HG03139 (cell line): ENCODE measurements around the gene GPSM1.

Experiments
- ATAC-seq: cut with Tn5 transposase; IDR thresholded peaks from one replicate; pipeline ENCODE4 v1.9.1; 2021; ENCODE audit not compliant: unreplicated experiment

Gene GPSM1

GRCh38 chr9:136291306-136292025 lies 35.9 kb upstream of the GPSM1 start:
- no peak for ATAC-seq

- no peak for ATAC-seq
Observed at GRCh38 chr9:136292026-136292538, 35.3 kb upstream of the GPSM1 start.

GRCh38 chr9:136292591-136293448 lies 34.5 kb upstream of the GPSM1 start:
- no peak for ATAC-seq

GRCh38 chr9:136293476-136294077 lies 33.8 kb upstream of the GPSM1 start:
- no peak for ATAC-seq

GRCh38 chr9:136294437-136294836 lies 32.9 kb upstream of the GPSM1 start:
- ATAC-seq = no peak

GRCh38 chr9:136295055-136295454 lies 32.3 kb upstream of the GPSM1 start:
- no peak for ATAC-seq

GRCh38 chr9:136295542-136296433 lies 31.6 kb upstream of the GPSM1 start:
- no peak for ATAC-seq

GRCh38 chr9:136296434-136297015 lies 30.8 kb upstream of the GPSM1 start:
- ATAC-seq = no peak

GRCh38 chr9:136297016-136297691 lies 30.2 kb upstream of the GPSM1 start:
- no peak for ATAC-seq

GRCh38 chr9:136297766-136298735 lies 29.3 kb upstream of the GPSM1 start:
- no peak for ATAC-seq

- no peak for ATAC-seq
Observed at GRCh38 chr9:136299116-136299515, 28.2 kb upstream of the GPSM1 start.

- ATAC-seq = no peak
Observed at GRCh38 chr9:136299541-136299940, 27.8 kb upstream of the GPSM1 start.

GRCh38 chr9:136300016-136300545 lies 27.3 kb upstream of the GPSM1 start:
- ATAC-seq = no peak

- no peak for ATAC-seq
Observed at GRCh38 chr9:136300866-136301265, 26.5 kb upstream of the GPSM1 start.

GRCh38 chr9:136302527-136302926 lies 24.8 kb upstream of the GPSM1 start:
- no peak for ATAC-seq

- ATAC-seq = no peak
Observed at GRCh38 chr9:136303066-136303824, 24.1 kb upstream of the GPSM1 start.

GRCh38 chr9:136303825-136304416 lies 23.4 kb upstream of the GPSM1 start, which contains the start of gene CCDC187:
CCDC187 (minus strand) TSS chr9:136304094; CDS start chr9:136303830, 264 bp downstream.
- no peak for ATAC-seq
